Heart left ventricle (tissue), 16 donors: Measurements from ENCODE around the gene KIAA1614. TPM values are rescaled to one million over a fixed set of nuclear protein-coding genes. Genes with fewer than 3 reads are reported as not detected.

Experiments used
- ATAC-seq, 4 donors: fragments of 200-7000 bp; cut with Tn5 transposase; one replicate each; pipeline ENCODE4 v1.9.1; 2020 to 2022; ENCODE audit warnings: moderate library complexity in 4 of 4, mild to moderate bottlenecking in 3 of 4, moderate number of reproducible peaks in 1 of 4
- DNase-seq, 5 donors: peaks; one replicate each; pipeline ENCODE4 v3.0.0-alpha.2; 2020
- H3K27ac ChIP-seq, 12 donors: fragments of 200-600 bp; sonication (generic) in 4 of 12; one replicate each; pipeline versions ENCODE4 v1.5.0 to v1.8.0; 2016 to 2022; ENCODE audit warnings: mild to moderate bottlenecking in 2 of 12
- H3K27me3 ChIP-seq, 9 donors: fragments of 200-600 bp; sonication (generic) in 2 of 9; one replicate each; pipeline versions ENCODE4 v1.5.1 to v1.8.0; 2016 to 2022; ENCODE audit warnings: mild to moderate bottlenecking in 3 of 9
- H3K36me3 ChIP-seq, 9 donors: fragments of 200-600 bp; sonication (generic) in 2 of 9; one replicate each; pipeline versions ENCODE4 v1.5.0 to v1.8.0; 2018 to 2022; ENCODE audit warnings: mild to moderate bottlenecking in 2 of 9
- H3K4me1 ChIP-seq, 12 donors: fragments of 200-600 bp; sonication (generic) in 4 of 12; one replicate each; pipeline versions ENCODE4 v1.5.0 to v1.8.0; 2016 to 2022; ENCODE audit warnings: mild to moderate bottlenecking in 3 of 12
- H3K4me3 ChIP-seq, 12 donors: fragments of 200-600 bp; sonication (generic) in 4 of 12; one replicate each; pipeline versions ENCODE4 v1.5.0 to v1.8.0; 2017 to 2022; ENCODE audit warnings: mild to moderate bottlenecking in 9 of 12, moderate library complexity in 4 of 12
- H3K9me3 ChIP-seq, 12 donors: fragments of 200-600 bp; sonication (generic) in 4 of 12; one replicate each; pipeline versions ENCODE4 v1.5.0 to v1.8.0; 2016 to 2022; ENCODE audit warnings: mild to moderate bottlenecking in 1 of 12
- CTCF ChIP-seq, 12 donors: fragments of 200-600 bp; sonication (generic) in 4 of 12; IDR thresholded peaks; one replicate each; pipeline versions ENCODE4 v1.5.0 to v1.8.0; 2018 to 2022; ENCODE audit warnings: antibody characterized with exemption in 12 of 12, mild to moderate bottlenecking in 5 of 12
- POLR2A ChIP-seq, 2 donors: fragments of 450-650 bp; IDR thresholded peaks; one replicate each; pipeline ENCODE4 v1.6.1; 2017; ENCODE audit warnings: antibody characterized with exemption in 2 of 2, mild to moderate bottlenecking in 2 of 2, moderate library complexity in 2 of 2
- WGBS, 4 donors: extraction: QIAGEN DNeasy Blood & Tissue Kit in 2 of 4; methylation state at CpG; one replicate each; pipeline versions ENCODE4 v1.1.5 to v1.1.7; 2013 to 2018; 5-methylcytosine and 5-hydroxymethylcytosine counted together
- intact Hi-C, 10 donors: fragments of 100-400 bp; cut with DNase I; formaldehyde crosslinking; loops; one replicate each; pipeline versions ENCODE4 v1.11.1 to v1.14.2; 2022
- polyA plus RNA-seq, 2 donors: library from polyadenylated mRNA; stranded (reverse); fragments of 200-250 nt; gene quantifications; one replicate each; pipeline ENCODE4 v1.2.3, GENCODE V29; 2013
- total RNA-seq, 9 donors: library from RNA; depleted of rRNA in 2 of 9; stranded (reverse); fragments of >200 nt in 2 of 9; fragmentation: NEBNext Ultra II Directional in 3 of 9; extraction: Animal tissue kit (Norgen Biotek cat#: 25700) in 3 of 9; gene quantifications; one replicate each; pipeline versions ENCODE4 v1.1.0 to v1.2.4, GENCODE V29; 2016 to 2023
- donor health status: ischemic (EF 13 %, LVEDD 7.1; RV severe dilation, severe dysfunction).
- donor health status: healthy with polysubstance abuse.
- donor health status: DM: no; HTN: yes; CAD: no.
- donor health status: DM: no; HTN: no; CAD: no.
- donor health status: ischemic (EF 25% LVEDD 6.9; RV normal size, moderate dysfunction).
- donor health status: ischemic (EF 25% LVEDD 5.7; RV mildly dilated, moderate dysfunction).
- donor health status: healthy.
- donor health status: DM: yes; HTN: yes; CAD: no.
- donor health status: ischemic (EF 35%, LVEDD 5.7; RV mildly dilated, moderate dysfunction).
- donor health status: nonischemic (EF 11% LVEDD 7.7; RV severe dilation, severe dysfunction).
- donor health status: DM: yes; HTN: yes; CAD: no.
- donor health status: PGD.
- donor health status: ischemic (EF 29% LVEDD 5.4; RV normal size, mild dysfunction).
- donor health status: nonischemic (EF 23%, LVEDD 6.1; RV moderate dilation, normal function).

The KIAA1614 gene
- total and polyA plus RNA-seq, 11 donors: 4.3 to 12.1 (median 6.5) TPM

- 86 to 95% (median 89%) methylated on average over 1 of the region's 1 CpG for WGBS, 4 donors
- Histone ChIP-seq H3K27ac (no peak overlapping the region), H3K36me3 (peaks cover 0 to 52% (median 13%) of the 10 kb centered on the region in 9 donors), H3K4me1 (peaks cover 0 to 10% (median 0%) of the 10 kb centered on the region in 12 donors), H3K27me3 (no peaks in the 10 kb centered on the region), H3K4me3 (no peak overlapping the region), H3K9me3 (no peaks in the 10 kb centered on the region)
- TF ChIP-seq CTCF (IDR thresholded peaks at IDR 0.05): no peak
- TF ChIP-seq POLR2A (IDR thresholded peaks at IDR 0.05): no peak
- intact Hi-C loops: loop anchor here in 4 of 10 donors (10.0 kb wide), 4 partner anchors 116 to 536 kb away; partner anchors contain the start of genes MR1 (in 2 of the 4) and IER5 (in 1 of the 4)
- DNase-seq (no peak), ATAC-seq (no peak)
These were observed 23.8 kb upstream of the KIAA1614 start for GRCh38 chr1:180888870-180889269.

GRCh38 chr1:180889325-180889724, 23.4 kb upstream of the KIAA1614 start:
- no peak for ATAC-seq
- no peak for TF ChIP-seq POLR2A (IDR thresholded peaks at IDR 0.05)
- TF ChIP-seq CTCF (IDR thresholded peaks at IDR 0.05): no peak
- Histone ChIP-seq H3K27ac (no peak overlapping the region), H3K4me1 (peaks cover 0 to 11% (median 0%) of the 10 kb centered on the region in 12 donors), H3K27me3 (no peaks in the 10 kb centered on the region), H3K36me3 (peaks cover 0 to 48% (median 8%) of the 10 kb centered on the region in 9 donors), H3K9me3 (no peaks in the 10 kb centered on the region), H3K4me3 (no peak overlapping the region)
- intact Hi-C loops: loop anchor here in 4 of 10 donors (10.0 kb wide), 4 partner anchors 115 to 535 kb away; partner anchors contain the start of genes MR1 (in 2 of the 4) and IER5 (in 1 of the 4)
- DNase-seq: no peak
- 83 to 87% (median 86%) methylated on average over 2 of the region's 2 CpGs for WGBS, 4 donors

- no peak overlapping the region for H3K27ac ChIP-seq
- H3K4me3 ChIP-seq: no peak overlapping the region
- H3K36me3 ChIP-seq: peaks cover 0 to 18% (median 0%) of the 10 kb centered on the region in 9 donors
- no peak for TF ChIP-seq CTCF (IDR thresholded peaks at IDR 0.05)
- TF ChIP-seq POLR2A (IDR thresholded peaks at IDR 0.05): no peak
- H3K9me3 ChIP-seq: no peaks in the 10 kb centered on the region
- ATAC-seq (no peak), DNase-seq (no peak)
- H3K27me3 ChIP-seq: no peaks in the 10 kb centered on the region
- intact Hi-C loops: loop anchor here in 1 of 10 donors (5.0 kb wide), 1 partner anchor 260 kb away; no protein-coding TSS in a partner anchor
- WGBS, 4 donors: 67 to 81% (median 69%) methylated on average over 5 of the region's 5 CpGs
- peaks cover 0 to 11% (median 0%) of the 10 kb centered on the region in 12 donors for H3K4me1 ChIP-seq
These were observed 20.4 kb upstream of the KIAA1614 start for GRCh38 chr1:180892272-180892671.

- intact Hi-C loops: loop anchor here in 1 of 10 donors (5.0 kb wide), 1 partner anchor 260 kb away; no protein-coding TSS in a partner anchor
- WGBS, 4 donors: 55 to 74% (median 65%) methylated on average over 2 of the region's 2 CpGs
- Histone ChIP-seq H3K36me3 (peaks cover 0 to 14% (median 0%) of the 10 kb centered on the region in 9 donors), H3K9me3 (no peaks in the 10 kb centered on the region), H3K27me3 (no peaks in the 10 kb centered on the region), H3K4me1 (peaks cover 0 to 11% (median 0%) of the 10 kb centered on the region in 12 donors), H3K27ac (no peak overlapping the region), H3K4me3 (no peak overlapping the region)
- no peak for TF ChIP-seq CTCF (IDR thresholded peaks at IDR 0.05)
- no peak for TF ChIP-seq POLR2A (IDR thresholded peaks at IDR 0.05)
- ATAC-seq (peak in 1 of 4 donors; percentile 9), DNase-seq (no peak)
These were observed 20.0 kb upstream of the KIAA1614 start for GRCh38 chr1:180892675-180893074.
